Sciatic nerve (tissue), 2 donors: ENCODE results near the gene RAB40B. TPM values are rescaled to one million over a fixed set of nuclear protein-coding genes. Genes with fewer than 3 reads are reported as not detected.

ENCODE experiments used
- ATAC-seq: fragments of 200-7000 bp; cut with Tn5 transposase; one replicate; pipeline ENCODE4 v1.9.1; 2020; ENCODE audit warnings: mild to moderate bottlenecking, moderate library complexity
- DNase-seq: peaks from one replicate; pipeline ENCODE4 v3.0.0-alpha.2; 2020; ENCODE audit warnings: low spot score
- intact Hi-C: fragments of 100-400 bp; cut with DNase I; formaldehyde crosslinking; loops from one replicate; pipeline ENCODE4 v1.14.2; 2022
- total RNA-seq: library from RNA; stranded (reverse); fragmentation: NEBNext Ultra II Directional; extraction: Animal tissue kit (Norgen Biotek cat#: 25700); gene quantifications from one replicate; pipeline ENCODE4 v1.2.1, GENCODE V29; 2021
- donor health status: DM: no; HTN: no; CAD: no.
- donor health status: DM: no; HTN: no; CAD: no.

The RAB40B gene
- total RNA-seq, 1 donor from 2014 or later = 30.3 TPM

GRCh38 chr17:82638183-82638773 is 60.2 kb downstream of the RAB40B start:
- intact Hi-C loops = no loop called here
- no peak for DNase-seq
- no peak for ATAC-seq

- DNase-seq (no peak), ATAC-seq (no peak)
- intact Hi-C loops = no loop called here
Measured at GRCh38 chr17:82636626-82637598, 61.6 kb downstream of the RAB40B start.

- ATAC-seq (no peak), DNase-seq (no peak)
- intact Hi-C loops = no loop called here
Measured at GRCh38 chr17:82633343-82633742, 65.2 kb downstream of the RAB40B start.

- ATAC-seq = no peak
- intact Hi-C loops = no loop called here
- no peak for DNase-seq
Measured at GRCh38 chr17:82632451-82632850, 66.0 kb downstream of the RAB40B start.

GRCh38 chr17:82631544-82631943 is 67.0 kb downstream of the RAB40B start:
- intact Hi-C loops = no loop called here
- no peak for DNase-seq
- ATAC-seq = no peak

GRCh38 chr17:82630212-82630611 is 68.3 kb downstream of the RAB40B start:
- DNase-seq (no peak), ATAC-seq (no peak)
- intact Hi-C loops = no loop called here

GRCh38 chr17:82629748-82630147 is 68.8 kb downstream of the RAB40B start:
- intact Hi-C loops = no loop called here
- ATAC-seq (no peak), DNase-seq (no peak)

- DNase-seq (no peak), ATAC-seq (peak; percentile 37)
- intact Hi-C loops = no loop called here
Measured at GRCh38 chr17:82627405-82627804, 71.1 kb downstream of the RAB40B start.

GRCh38 chr17:82623707-82624106 is 74.8 kb downstream of the RAB40B start:
- no peak for ATAC-seq
- intact Hi-C loops = no loop called here

GRCh38 chr17:82619641-82620040 is 78.9 kb downstream of the RAB40B start:
- DNase-seq = no peak
- intact Hi-C loops = no loop called here
- ATAC-seq = no peak

More at GRCh38 chr17:82623707-82624106, 74.8 kb downstream of the RAB40B start:
- DNase-seq = no peak

- DNase-seq (no peak), ATAC-seq (no peak)
- intact Hi-C loops = no loop called here
Measured at GRCh38 chr17:82619211-82619610, 79.3 kb downstream of the RAB40B start.

GRCh38 chr17:82616021-82616711 is 82.3 kb downstream of the RAB40B start:
- ATAC-seq (no peak), DNase-seq (no peak)
- intact Hi-C loops = no loop called here

GRCh38 chr17:82615084-82616020 is 83.1 kb downstream of the RAB40B start:
- no peak for DNase-seq
- no peak for ATAC-seq
- intact Hi-C loops = no loop called here

- intact Hi-C loops = no loop called here
- no peak for DNase-seq
- ATAC-seq = no peak
Measured at GRCh38 chr17:82614095-82614631, 84.3 kb downstream of the RAB40B start.

- DNase-seq (no peak), ATAC-seq (peak; percentile 20)
- intact Hi-C loops = no loop called here
Measured at GRCh38 chr17:82613283-82614094, 85.0 kb downstream of the RAB40B start.

GRCh38 chr17:82611140-82612058 is 87.1 kb downstream of the RAB40B start:
- DNase-seq (no peak), ATAC-seq (no peak)
- intact Hi-C loops = no loop called here

- DNase-seq (no peak), ATAC-seq (no peak)
- intact Hi-C loops = no loop called here
Measured at GRCh38 chr17:82609655-82610054, 88.8 kb downstream of the RAB40B start.
